K562 (cell line): ENCODE results near the gene AKR1C3. TPM values are rescaled to one million over a fixed set of nuclear protein-coding genes. Genes with fewer than 3 reads are reported as not detected.

Experiments
- ATAC-seq: fragments of 200-7000 bp; cut with Tn5 transposase; 3 replicates; pipeline ENCODE4 v1.9.1; 2020; ENCODE audit warnings: moderate library complexity
- BruUV-seq: library from RNA; stranded (reverse); fragments of 400-500 nt; replicated peaks from 2 replicates; lab custom pipeline; 2021; lab: Mats Ljungman, UMichigan
- CTCF ChIA-PET: fragments of 300-600 bp; formaldehyde crosslinking; extraction: SDS; loops from one replicate; lab custom pipeline; 2021; ENCODE audit warnings: low intra/inter-chr PET ratio; lab: Yijun Ruan, JAX
- POLR2A ChIA-PET: fragments of 300-600, 350-650 bp; sonication (Branson Sonifier 250); formaldehyde crosslinking; extraction: SDS; loops from one replicate; lab custom pipeline; 2021; ENCODE audit warnings: antibody characterized with exemption, inconsistent platforms; lab: Yijun Ruan, JAX
- DNase-seq, 4 experiments: peaks; one replicate each; pipeline versions ENCODE4 v3.0.0 to v3.0.0-alpha.2; 2011 to 2018; ENCODE audit warnings: low spot score in 3 of 4, mixed read lengths in 3 of 4; ENCODE audit errors: extremely low read depth in 1 of 4
- FAIRE-seq: peaks from 2 replicates; lab custom pipeline; 2011; peaks lifted over from hg19 to GRCh38; lab: Jason Lieb, UNC
- H2AFZ ChIP-seq: 2 replicates; pipeline ENCODE4 v1.6.0; 2011; ENCODE audit warnings: low read depth, low read length, control low read depth, inconsistent platforms
- H3K27ac ChIP-seq: fragments of 200-600 bp; 3 replicates; pipeline ENCODE4 v1.8.0; 2011; ENCODE audit warnings: low read depth, mild to moderate bottlenecking, control low read depth, inconsistent platforms, low read length, moderate library complexity, mixed read lengths; ENCODE audit errors: extremely low read depth
- H3K27me3 ChIP-seq, 2 experiments: fragments of 300-600 bp in 1 of 2; 2 replicates in 1 of 2; 3 replicates in 1 of 2; pipeline versions ENCODE4 v1.6.0 to v1.8.0; 2011; ENCODE audit warnings: inconsistent platforms in 2 of 2, low read length in 2 of 2, mild to moderate bottlenecking in 1 of 2, mixed read lengths in 1 of 2, moderate library complexity in 1 of 2; ENCODE audit not compliant: control insufficient read depth in 2 of 2, insufficient read depth in 2 of 2
- H3K36me3 ChIP-seq: fragments of 300-600 bp; 3 replicates; pipeline ENCODE4 v1.8.0; 2011; ENCODE audit warnings: mild to moderate bottlenecking, low read length, inconsistent platforms; ENCODE audit not compliant: control insufficient read depth, insufficient read depth
- H3K4me1 ChIP-seq, 2 experiments: fragments of 200-600 bp in 1 of 2; replicated peaks in 1 of 2; 2 replicates in 1 of 2; 3 replicates in 1 of 2; pipeline versions ENCODE4 v1.5.1 to v1.8.0; 2011; ENCODE audit warnings: inconsistent platforms in 2 of 2, low read length in 2 of 2, mild to moderate bottlenecking in 1 of 2, mixed read lengths in 1 of 2, moderate library complexity in 1 of 2; ENCODE audit not compliant: control insufficient read depth in 2 of 2, insufficient read depth in 2 of 2
- H3K4me2 ChIP-seq: 2 replicates; pipeline ENCODE4 v1.6.1; 2011; ENCODE audit warnings: low read length, control low read depth, inconsistent platforms, mixed read lengths; ENCODE audit not compliant: insufficient read depth
- H3K4me3 ChIP-seq: fragments of 200-600 bp; sonication (generic), shearing (Covaris generic); 2 replicates; pipeline ENCODE4 v1.5.1; 2016; ENCODE audit warnings: control low read depth, inconsistent platforms
- H3K79me2 ChIP-seq: fragments of 200-600 bp; 3 replicates; pipeline ENCODE4 v1.8.0; 2011; ENCODE audit warnings: low read length, inconsistent platforms; ENCODE audit not compliant: control insufficient read depth, insufficient read depth
- H3K9ac ChIP-seq, 2 experiments: 2 replicates each; pipeline versions ENCODE4 v1.6.0 to v1.6.1; 2011; ENCODE audit warnings: low read depth in 2 of 2, low read length in 2 of 2, control low read depth in 1 of 2, inconsistent platforms in 1 of 2, mild to moderate bottlenecking in 1 of 2, mixed read lengths in 1 of 2; ENCODE audit not compliant: insufficient read depth in 1 of 2
- H3K9me1 ChIP-seq: one replicate; pipeline ENCODE4 v1.6.0; 2011; ENCODE audit warnings: inconsistent platforms, mild to moderate bottlenecking, low read length, moderate library complexity; ENCODE audit not compliant: control insufficient read depth, insufficient read depth
- H3K9me3 ChIP-seq: replicated peaks from 2 replicates; pipeline ENCODE4 v1.5.1; 2011; ENCODE audit warnings: low read depth, low read length, inconsistent platforms; ENCODE audit not compliant: control insufficient read depth, insufficient read depth
- H4K20me1 ChIP-seq: replicated peaks from 2 replicates; pipeline ENCODE4 v1.6.1; 2011; ENCODE audit warnings: low read length, inconsistent platforms, mixed read lengths; ENCODE audit not compliant: control insufficient read depth, insufficient read depth
- DDX20 ChIP-seq: fragments of 450-650 bp; IDR thresholded peaks from 2 replicates; pipeline ENCODE4 v1.6.1; 2016; ENCODE audit warnings: missing genetic modification characterization, low read depth, mild to moderate bottlenecking, missing compliant biosample characterization, moderate library complexity
- ESRRA ChIP-seq: fragments of 450-650 bp; IDR thresholded peaks from 2 replicates; pipeline ENCODE4 v1.6.1; 2014; ENCODE audit warnings: low read depth, mild to moderate bottlenecking, moderate library complexity, borderline replicate concordance
- FOS ChIP-seq: IDR thresholded peaks from 3 replicates; pipeline ENCODE4 v1.6.1; 2011; ENCODE audit not compliant: insufficient read length; ENCODE audit errors: extremely low read depth
- FOXJ3 ChIP-seq: sonication (generic); formaldehyde crosslinking; IDR thresholded peaks from 2 replicates; pipeline ENCODE4 v1.4.0; 2020; ENCODE audit warnings: mild to moderate bottlenecking, missing genetic modification reagents
- JUNB ChIP-seq: fragments of 450-650 bp; formaldehyde crosslinking; conservative IDR thresholded peaks from 2 replicates; pipeline ENCODE4 v1.4.0; 2020; ENCODE audit warnings: mild to moderate bottlenecking
- NEUROD1 ChIP-seq: fragments of 150-350 bp; IDR thresholded peaks from 2 replicates; pipeline ENCODE4 v1.6.1; 2014; ENCODE audit warnings: borderline replicate concordance, low read length, low read depth; ENCODE audit not compliant: partially characterized antibody
- PML ChIP-seq: IDR thresholded peaks from 2 replicates; pipeline ENCODE4 v1.6.1; 2012; ENCODE audit warnings: low read length, inconsistent platforms
- TEAD1 ChIP-seq, 2 experiments: fragments of 450-650 bp in 1 of 2; sonication (generic) in 1 of 2; formaldehyde crosslinking; IDR thresholded peaks; 2 replicates each; pipeline versions ENCODE4 v1.4.0 to v1.8.0; 2020 to 2022; ENCODE audit warnings: mild to moderate bottlenecking in 2 of 2, missing genetic modification reagents in 1 of 2
- ZBTB8A ChIP-seq: fragments of 450-650 bp; IDR thresholded peaks from 2 replicates; pipeline ENCODE4 v1.6.1; 2018; ENCODE audit warnings: mild to moderate bottlenecking, moderate library complexity; ENCODE audit not compliant: partially characterized antibody
- ZNF146 ChIP-seq: IDR thresholded peaks from one replicate; pipeline ENCODE4 v1.6.1; 2018; ENCODE audit warnings: missing compliant biosample characterization; ENCODE audit not compliant: unreplicated experiment
- ZNF212 ChIP-seq: fragments of 450-650 bp; formaldehyde crosslinking; IDR thresholded peaks from 2 replicates; pipeline ENCODE4 v1.4.0; 2020; ENCODE audit warnings: mild to moderate bottlenecking
- ZNF311 ChIP-seq: fragments of 250-450 bp; sonication (Bioruptor Pico); IDR thresholded peaks from 2 replicates; pipeline ENCODE4 v1.4.0; 2020; ENCODE audit warnings: mild to moderate bottlenecking, moderate library complexity
- WGBS: fragments of 100-300 bp; shearing (Covaris generic); methylation state at CpG from one replicate; pipeline ENCODE4 v1.1.6; 2016; ENCODE audit warnings: low coverage, mixed read lengths; ENCODE audit not compliant: insufficient coverage; ENCODE audit errors: missing lambda C conversion rate; 5-methylcytosine and 5-hydroxymethylcytosine counted together
- in situ Hi-C: fragments of 300-500 bp; cut with MboI; formaldehyde crosslinking; loops from 4 replicates; pipeline ENCODE4 v1.15.0; 2018; ENCODE audit warnings: inconsistent platforms, mixed read lengths
- intact Hi-C: fragments of 100-400 bp; cut with micrococcal nuclease; formaldehyde crosslinking; loops from 2 replicates; pipeline ENCODE4 v1.14.2; 2022
- polyA plus RNA-seq, 8 experiments: library from polyadenylated mRNA; depleted of rRNA in 4 of 8; stranded (reverse) in 5 of 8; unstranded in 3 of 8; fragments of >200 nt; fragmentation: Nextera tagmentation in 2 of 8; fragmentation: Illumina TruSeq in 1 of 8; extraction: Ambion mirVana in 2 of 8; extraction: Trizol in 1 of 8; gene quantifications; 2 replicates each; pipeline versions ENCODE4 v1.2.1 to v1.2.3, GENCODE V29; 2011 to 2014; ENCODE audit warnings: inconsistent platforms in 1 of 8, missing spikeins in 1 of 8
- total RNA-seq, 7 experiments: library from RNA; depleted of rRNA in 6 of 7; stranded (reverse); fragments of >200 nt in 6 of 7; fragmentation: Illumina TruSeq in 2 of 7; extraction: Trizol in 2 of 7; gene quantifications; 2 replicates each; pipeline versions ENCODE4 v1.2.1 to v1.2.3, GENCODE V29; 2011 to 2021; ENCODE audit warnings: low replicate concordance in 1 of 7
- TF ChIP-seq, protein P1 (sequence below): fragments of 200-800 bp; sonication (Bioruptor generic); IDR thresholded peaks from 2 replicates; pipeline ENCODE4 v1.6.1; 2017; ENCODE audit warnings: missing genetic modification characterization, missing compliant biosample characterization
- TF ChIP-seq, protein P2 (sequence below): fragments of 250-450 bp; sonication (Bioruptor Pico); IDR thresholded peaks from 2 replicates; pipeline ENCODE4 v1.5.0; 2021; ENCODE audit warnings: mild to moderate bottlenecking, moderate library complexity

The AKR1C3 gene
- total and polyA plus RNA-seq, 9 of the 15 experiments (the other 6 are each of a cell fraction or from before 2014, with no cell fraction given), result 4.6 to 20.4 (median 10.1) TPM

DNA sequence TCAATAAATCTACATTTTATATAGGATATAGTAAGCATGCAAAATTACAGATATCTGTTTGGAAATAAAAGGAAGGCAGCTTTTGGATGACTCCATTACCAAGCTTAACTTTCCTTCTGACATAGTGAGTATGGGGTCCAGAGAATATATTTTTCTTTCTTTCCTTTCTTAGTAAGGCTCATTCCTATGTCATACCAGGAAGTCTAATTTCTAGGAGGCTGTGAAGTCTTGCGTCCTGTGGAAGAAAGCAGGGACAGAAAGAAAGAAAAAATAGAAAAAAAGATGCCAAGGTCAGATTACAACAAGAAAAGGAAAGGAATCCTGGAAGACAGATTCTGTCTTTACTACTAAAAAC, 54.4 kb downstream of the AKR1C3 start (continued):
- TF ChIP-seq, protein P1, sequence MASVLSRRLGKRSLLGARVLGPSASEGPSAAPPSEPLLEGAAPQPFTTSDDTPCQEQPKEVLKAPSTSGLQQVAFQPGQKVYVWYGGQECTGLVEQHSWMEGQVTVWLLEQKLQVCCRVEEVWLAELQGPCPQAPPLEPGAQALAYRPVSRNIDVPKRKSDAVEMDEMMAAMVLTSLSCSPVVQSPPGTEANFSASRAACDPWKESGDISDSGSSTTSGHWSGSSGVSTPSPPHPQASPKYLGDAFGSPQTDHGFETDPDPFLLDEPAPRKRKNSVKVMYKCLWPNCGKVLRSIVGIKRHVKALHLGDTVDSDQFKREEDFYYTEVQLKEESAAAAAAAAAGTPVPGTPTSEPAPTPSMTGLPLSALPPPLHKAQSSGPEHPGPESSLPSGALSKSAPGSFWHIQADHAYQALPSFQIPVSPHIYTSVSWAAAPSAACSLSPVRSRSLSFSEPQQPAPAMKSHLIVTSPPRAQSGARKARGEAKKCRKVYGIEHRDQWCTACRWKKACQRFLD (CRISPR knock-in tag), result no peak
- TF ChIP-seq PML (no peak), ZNF311 (CRISPR knock-in tag) (no peak), NEUROD1 (no peak)
- TF ChIP-seq, all 486 proteins: peak for 0

DNA sequence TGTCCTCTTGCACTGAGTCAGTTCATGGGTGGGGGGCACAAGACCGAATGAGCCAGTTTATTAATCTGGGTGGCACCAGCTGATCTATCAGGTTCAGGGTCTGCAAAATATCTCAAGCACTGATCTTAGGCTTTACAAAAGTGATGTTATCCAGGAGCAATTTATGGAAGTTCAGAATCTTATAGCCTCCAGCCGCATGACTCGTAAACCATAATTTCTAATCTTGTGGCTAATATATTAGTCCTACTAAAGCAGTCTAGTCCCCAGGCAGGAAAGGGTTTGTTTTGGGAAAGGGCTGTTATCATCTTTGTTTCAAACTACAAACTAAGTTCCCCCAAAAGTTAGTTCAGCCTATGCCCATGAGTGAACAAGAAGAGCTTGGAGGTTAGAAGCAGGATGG, 56.9 kb downstream of the AKR1C3 start:
- 66% methylated on average over 3 of the region's 3 CpGs for WGBS
- H3K36me3 ChIP-seq, result no peaks in the 10 kb centered on the region
- in situ Hi-C loops, result no loop called here
- H4K20me1 ChIP-seq, result no peaks in the 10 kb centered on the region
- H3K79me2 ChIP-seq, result no peaks in the 10 kb centered on the region
- no peaks in the 10 kb centered on the region for H3K9me1 ChIP-seq
- no peak overlapping the region for H2AFZ ChIP-seq
- no peak overlapping the region for H3K4me2 ChIP-seq
- intact Hi-C loops, result no loop called here
- TF ChIP-seq, protein P2, sequence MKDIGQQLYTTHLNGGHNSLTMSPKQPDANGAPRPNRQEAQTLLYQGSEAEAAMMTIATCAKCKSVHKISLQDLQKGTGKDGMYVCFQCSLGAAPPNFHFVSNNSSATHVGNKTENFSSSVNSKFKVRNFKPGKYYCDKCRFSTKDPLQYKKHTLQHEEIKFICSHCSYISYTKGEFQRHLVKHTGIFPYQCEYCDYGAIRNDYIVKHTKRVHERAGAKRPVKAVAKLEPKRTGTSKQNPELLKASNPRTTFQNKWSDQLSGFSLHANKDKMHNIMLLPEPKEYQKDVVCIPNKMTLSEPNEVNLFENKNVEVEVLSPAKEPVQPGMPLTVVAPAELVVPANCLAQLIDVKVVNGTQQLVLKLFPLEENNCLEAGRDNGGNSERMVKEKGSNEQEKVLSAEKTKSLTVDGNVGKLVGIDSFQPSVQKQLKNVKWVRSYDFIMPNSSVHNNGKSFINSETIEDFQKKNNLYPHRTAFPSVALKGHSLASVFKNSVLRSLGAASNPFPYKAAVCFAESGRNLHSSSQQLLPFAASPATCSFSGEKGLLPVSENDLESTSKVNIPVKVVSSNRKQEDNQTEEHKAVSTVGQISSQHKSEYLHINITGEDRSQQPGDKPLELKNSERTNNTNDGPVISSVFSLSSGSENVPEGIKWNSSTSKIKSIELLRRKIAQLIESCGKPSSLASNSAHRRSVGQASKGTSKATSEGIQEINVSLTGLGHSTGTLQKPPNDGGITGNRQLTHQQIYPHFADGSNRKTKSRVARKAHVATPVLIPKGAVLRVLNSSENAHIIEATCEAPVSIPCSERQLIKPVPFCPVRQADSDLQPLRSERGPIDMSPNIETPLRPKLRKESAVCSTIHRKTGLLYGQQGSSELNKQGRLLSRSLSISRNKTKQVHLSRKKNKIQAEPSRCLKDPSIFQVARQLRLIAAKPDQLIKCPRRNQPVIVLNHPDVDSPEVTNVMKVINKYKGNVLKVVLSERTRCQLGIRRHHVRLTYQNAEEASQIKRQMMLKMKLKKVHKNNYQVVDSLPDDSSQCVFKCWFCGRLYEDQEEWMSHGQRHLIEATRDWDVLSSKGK (CRISPR knock-in tag), result no peak
- TF ChIP-seq ZNF146 (CRISPR knock-in tag), result no peak
- TF ChIP-seq ZNF212 (CRISPR knock-in tag), result no peak
- TF ChIP-seq FOS, result no peak
- no peak for TF ChIP-seq DDX20
- no peak for TF ChIP-seq FOXJ3 (CRISPR knock-in tag)
- no peak for TF ChIP-seq TEAD1 (CRISPR knock-in tag; IDR thresholded peaks at IDR 0.05)
- TF ChIP-seq NEUROD1, result no peak
- TF ChIP-seq JUNB (CRISPR knock-in tag), result no peak
- TF ChIP-seq ZBTB8A, result no peak
- TF ChIP-seq ESRRA, result no peak
- H3K27me3 ChIP-seq, result no peaks in the 10 kb centered on the region
- H3K27ac ChIP-seq, result no peak overlapping the region
- H3K4me1 ChIP-seq, result no peaks in the 10 kb centered on the region; a peak in 1 of 5 replicates
- ChIA-PET CTCF (no interaction called here), POLR2A (no interaction called here)
- DNase-seq (no peak), FAIRE-seq (no peak), ATAC-seq (no peak)
- H3K9ac ChIP-seq, result no peak overlapping the region
- H3K4me3 ChIP-seq, result no peak overlapping the region
- H3K9me3 ChIP-seq, result 0 out of 2 replicates have a peak, but pooled peaks cover 2% of the 10 kb centered on the region
- BruUV-seq, result no TSS peak
